Ammon's horn (tissue), 1 donor: Measurements from ENCODE around the gene CCDC134.

Source experiments
- DNase-seq: peaks from one replicate; pipeline ENCODE4 v3.0.0-alpha.2; 2016; ENCODE audit warnings: low spot score

The CCDC134 gene

DNA sequence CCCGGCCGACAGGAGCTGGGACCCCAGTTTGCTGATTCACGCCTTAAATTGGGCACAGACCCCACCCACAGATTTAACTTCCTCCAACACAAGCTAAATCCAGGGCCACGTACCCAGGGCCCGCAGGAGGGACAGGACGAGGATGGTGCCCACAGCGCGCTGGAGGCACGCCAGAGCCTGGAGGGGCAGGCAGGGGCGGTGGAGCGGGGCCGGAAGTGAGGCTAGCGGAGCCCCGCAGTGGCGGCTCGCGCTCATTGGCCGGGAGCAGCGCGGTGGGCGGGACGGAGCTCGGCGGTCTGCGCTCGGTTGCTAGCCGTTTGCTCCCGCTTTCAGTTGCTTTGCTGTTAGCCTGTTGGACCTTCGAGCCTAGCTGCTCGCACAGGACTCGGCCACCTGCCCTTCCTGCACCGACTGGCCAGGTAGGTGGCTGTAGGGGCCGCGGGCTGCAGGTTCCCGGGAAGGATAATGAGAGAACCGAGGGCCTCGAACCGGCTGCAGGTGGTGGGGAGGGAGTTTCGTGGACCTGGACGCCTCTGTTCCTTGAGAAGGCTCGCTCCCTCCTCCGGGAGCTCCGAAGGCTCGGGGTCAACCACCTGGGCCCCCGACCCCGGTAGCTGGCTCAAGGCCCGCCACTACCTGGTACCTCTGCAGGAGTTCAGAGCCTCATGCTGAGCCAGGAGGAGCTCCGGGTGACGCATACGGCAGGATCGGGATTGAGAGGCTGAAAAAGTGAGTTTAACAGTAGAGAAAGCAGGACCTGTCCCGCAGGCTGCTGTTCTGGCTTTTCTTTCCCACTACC lies at the start of gene CCDC134:
Gene CCDC134 (plus strand): TSS at position 332 of the 799 bp plus-strand sequence. CDS start 8,212 bp downstream, outside the sequence.
- peak; percentile 95 for DNase-seq

DNA sequence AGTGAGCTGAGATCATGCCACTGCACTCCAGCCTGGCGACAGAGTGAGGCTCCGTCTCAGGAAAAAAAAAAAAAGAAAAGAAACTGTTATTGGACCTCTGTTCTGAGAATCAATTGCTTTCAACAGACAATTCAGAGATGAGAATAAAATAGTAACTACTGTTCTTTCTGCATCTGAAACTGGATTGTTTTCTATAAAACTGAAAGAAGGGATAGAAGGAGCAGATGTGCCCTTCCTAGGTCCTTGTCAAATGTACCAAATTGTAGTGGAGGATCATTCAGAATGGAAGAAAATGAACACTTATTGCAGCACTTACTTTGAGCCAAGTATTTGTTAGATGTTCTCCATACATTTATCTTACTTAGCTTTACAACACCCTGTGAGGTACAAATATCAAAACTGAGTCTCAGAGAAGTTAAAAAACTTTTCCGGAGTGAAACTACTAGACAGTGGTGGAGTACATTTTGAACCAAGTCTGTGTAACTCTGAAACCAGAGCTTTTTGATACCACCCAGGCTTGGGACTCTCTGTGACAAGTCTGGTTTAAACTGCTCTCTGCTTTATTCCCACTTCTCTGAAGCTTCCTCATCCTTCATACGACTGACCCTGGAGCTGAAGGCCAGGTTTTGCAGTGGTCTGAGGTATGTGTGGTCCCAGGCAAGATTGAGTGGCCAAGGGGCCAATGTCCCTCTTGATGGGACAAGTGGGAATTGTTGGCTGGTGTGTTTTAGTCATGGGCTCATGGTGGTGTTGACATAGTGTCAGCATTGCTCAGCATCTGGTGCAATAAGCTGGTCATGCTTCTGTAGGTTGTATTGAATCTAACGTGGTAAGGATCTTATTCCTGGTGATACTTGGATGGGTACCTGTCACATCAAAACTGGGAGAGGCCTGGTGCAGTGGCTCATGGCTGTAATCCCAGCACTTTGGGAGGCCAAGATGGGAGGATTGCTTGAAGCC lies 48.2 kb upstream of the CCDC134 start:
- no peak for DNase-seq

DNA sequence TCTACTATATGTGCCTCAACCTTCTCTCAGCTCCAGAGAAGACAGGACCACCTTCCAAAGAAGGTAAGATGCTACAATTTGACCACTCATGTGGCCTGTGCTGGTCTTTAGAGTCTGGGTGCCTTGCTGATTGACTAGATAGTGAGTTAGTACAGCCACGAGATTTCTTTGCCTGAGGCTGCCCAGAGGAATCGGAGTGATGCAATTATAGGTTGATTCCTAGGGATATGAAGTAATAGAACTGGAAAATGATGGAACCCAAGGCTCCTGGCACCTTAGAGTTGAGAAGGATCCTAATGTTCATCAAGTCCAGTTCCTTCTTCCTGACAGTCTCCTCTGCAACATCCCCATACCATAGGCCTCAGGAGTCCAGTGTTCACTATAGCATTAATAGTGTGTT lies 46.5 kb upstream of the CCDC134 start:
- DNase-seq = no peak

DNA sequence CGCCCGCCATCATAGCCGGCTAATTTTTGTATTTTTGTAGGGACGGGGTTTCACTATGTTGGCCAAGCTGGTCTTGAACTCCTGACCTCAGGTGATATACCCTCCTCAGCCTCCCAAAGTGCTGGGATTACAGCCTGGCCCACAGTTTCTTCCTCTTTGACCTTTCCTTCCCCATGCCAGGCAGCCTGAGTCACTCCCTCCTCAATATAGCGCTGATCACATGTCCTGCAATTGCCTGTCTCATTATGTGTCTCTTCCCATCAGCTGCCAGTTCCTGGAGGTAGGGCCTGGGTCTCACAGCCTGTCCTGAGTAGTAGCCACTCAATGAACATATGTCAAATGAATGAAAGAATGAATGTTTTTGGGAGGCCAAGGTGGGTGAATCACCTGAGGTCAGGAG lies 43.0 kb upstream of the CCDC134 start:
- DNase-seq = no peak

DNA sequence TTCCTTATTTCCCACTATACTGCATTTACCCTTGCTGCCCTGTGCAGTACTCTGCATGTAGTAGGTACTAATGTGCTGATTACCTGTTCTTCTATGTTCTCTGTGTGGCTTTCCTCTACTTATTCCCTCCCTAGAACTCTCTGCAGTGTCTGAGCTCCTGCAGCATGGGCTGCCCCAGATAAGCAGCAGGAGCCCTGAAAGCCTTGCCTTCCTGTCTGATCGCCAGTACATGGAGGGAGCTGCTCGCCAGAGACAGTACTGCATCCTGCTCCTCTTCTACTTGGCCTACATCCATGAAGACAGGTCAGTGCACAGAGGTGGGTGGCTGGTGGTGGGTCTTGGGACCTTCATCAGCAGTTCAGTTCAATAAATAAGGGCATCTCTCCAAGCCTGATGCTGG lies 42.2 kb upstream of the CCDC134 start:
- DNase-seq = no peak

DNA sequence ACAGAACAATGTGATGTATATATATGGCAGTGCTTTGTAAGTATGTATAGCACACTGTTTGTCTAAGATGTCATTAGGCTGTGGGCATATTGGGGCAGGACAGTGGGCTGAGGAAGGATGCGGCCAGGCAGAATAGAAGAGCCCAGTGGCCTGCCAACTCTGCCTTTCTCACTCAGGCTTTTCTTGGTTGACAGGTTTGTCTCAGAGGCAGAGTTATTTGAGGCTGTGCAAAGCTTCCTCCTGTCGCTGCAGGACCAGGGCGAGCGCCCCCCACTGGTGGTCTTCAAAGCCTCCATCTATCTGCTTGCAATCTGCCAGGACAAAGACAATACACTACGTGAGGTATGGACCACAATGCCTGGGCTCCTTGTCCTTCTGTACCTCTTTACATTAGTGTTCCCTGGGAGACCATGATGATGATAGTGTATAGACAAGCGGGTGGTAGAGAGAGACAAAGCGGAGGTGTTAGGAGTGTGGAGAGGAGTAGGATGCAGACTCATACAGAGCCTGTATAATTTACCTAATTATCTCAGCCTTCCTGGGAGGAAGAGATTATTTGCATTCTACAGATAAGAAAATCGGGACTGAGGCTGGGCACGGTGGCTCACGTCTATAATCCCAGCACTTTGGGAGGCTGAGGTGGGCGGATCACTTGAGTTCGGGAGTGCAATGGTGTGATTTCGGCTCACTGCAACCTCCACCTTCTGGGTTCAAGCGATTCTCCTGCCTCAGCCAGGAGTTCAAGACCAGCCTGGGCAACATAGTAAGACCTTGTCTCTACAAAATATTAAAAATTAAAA lies 37.3 kb upstream of the CCDC134 start:
- no peak for DNase-seq

DNA sequence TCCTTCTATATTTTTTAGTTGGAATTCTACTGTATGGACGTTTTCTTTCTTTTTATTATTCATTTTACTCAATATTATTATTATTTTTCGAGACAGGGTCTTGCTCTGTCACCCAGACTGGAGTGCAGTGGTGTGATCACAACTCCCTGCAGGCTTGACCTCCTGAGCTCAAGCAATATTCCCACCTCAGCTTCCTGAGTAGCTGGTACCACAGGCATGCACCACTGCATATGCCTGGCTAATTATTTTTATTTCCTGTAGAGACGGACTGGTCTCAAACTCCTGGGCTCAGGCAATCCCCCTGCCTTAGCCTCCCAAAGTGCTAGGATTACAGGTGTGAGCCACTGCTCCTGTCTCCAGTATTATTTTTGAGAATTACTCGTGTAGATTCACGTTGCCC lies 34.0 kb upstream of the CCDC134 start:
- DNase-seq = no peak

GRCh38 chr22:41768430-41768829 lies 32.0 kb upstream of the CCDC134 start:
- DNase-seq = no peak

- no peak for DNase-seq
These were observed 29.6 kb upstream of the CCDC134 start for GRCh38 chr22:41770715-41771468.

GRCh38 chr22:41772198-41772597 lies 28.3 kb upstream of the CCDC134 start:
- DNase-seq = no peak

GRCh38 chr22:41772645-41773044 lies 27.8 kb upstream of the CCDC134 start:
- no peak for DNase-seq

GRCh38 chr22:41775338-41775737 lies 25.1 kb upstream of the CCDC134 start:
- DNase-seq = no peak

DNA sequence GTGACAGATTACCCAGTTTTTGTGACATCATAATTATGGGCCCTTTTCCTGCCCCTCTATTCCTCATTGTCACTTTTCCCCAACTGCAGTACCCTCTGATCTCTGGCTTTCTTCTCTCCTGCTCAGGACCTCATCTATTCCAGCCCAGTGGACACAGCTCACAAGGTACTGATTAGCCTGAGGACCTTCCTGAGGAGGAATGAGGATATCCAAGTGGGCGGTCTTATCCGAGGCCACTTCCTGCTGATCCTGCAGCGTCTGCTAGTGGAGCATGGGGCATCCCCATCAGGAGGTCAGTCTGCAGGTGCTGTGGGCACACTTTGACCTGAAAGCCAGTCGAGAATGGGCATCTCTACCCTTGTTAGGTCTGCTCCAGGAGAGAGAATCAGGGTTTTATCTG lies 24.5 kb upstream of the CCDC134 start:
- no peak for DNase-seq

DNA sequence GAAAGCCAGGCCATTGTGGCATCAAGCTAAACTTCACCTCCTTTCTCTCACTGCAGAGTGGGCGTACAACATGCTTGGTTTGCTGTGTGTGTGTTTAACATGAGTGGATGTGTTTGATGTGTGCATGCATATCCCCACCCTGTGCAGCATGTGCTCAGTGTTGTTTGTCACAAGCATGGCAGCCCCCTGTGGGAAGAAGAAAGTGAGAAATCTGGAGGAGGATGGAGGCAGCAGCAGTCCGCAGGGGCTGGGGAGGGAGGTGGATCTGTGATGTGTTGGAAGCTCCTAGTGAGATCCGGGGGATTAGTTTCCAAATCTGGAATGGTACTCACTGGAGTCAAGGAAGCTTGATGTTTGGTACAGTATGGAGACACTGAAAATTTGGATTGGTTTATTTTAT lies 24.1 kb upstream of the CCDC134 start:
- no peak for DNase-seq

GRCh38 chr22:41777749-41778425 lies 22.6 kb upstream of the CCDC134 start:
- no peak for DNase-seq

GRCh38 chr22:41779929-41780505 lies 20.5 kb upstream of the CCDC134 start:
- no peak for DNase-seq

DNA sequence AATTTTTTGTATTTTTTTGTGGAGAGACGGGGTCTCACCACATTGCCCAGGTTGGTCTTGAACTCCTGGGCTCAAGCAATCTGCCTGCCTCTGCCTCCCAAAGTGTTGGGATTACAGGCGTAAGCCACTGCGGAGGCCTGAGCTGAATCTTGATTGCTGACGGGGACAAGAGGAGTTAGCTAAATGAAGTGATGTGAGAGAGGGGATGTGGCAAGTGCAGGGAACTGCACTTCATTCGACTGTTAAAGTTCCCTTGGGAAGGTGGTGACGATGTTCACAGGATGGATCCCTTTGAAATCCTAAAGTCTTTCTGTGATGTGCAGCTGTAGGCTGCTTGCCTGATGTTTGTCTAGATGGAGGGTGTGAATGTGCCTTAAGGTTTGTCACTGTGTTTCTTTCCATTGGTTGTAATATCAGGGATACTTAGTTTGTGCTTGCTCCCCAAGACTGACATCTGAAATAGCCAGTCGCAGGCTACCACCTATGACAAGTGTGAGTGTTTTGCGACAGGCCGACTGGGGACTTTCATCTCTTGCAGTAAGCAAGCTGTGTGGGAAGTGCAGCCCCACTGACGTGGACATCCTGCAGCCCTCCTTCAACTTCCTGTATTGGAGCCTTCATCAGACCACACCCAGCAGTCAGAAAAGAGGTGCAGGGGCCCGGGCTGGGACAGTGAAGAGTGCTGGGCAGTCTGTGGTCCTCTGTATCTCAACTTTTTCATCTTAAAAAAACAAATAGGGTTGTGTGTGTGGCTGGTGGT lies 19.6 kb upstream of the CCDC134 start:
- peak; percentile 39 for DNase-seq

DNA sequence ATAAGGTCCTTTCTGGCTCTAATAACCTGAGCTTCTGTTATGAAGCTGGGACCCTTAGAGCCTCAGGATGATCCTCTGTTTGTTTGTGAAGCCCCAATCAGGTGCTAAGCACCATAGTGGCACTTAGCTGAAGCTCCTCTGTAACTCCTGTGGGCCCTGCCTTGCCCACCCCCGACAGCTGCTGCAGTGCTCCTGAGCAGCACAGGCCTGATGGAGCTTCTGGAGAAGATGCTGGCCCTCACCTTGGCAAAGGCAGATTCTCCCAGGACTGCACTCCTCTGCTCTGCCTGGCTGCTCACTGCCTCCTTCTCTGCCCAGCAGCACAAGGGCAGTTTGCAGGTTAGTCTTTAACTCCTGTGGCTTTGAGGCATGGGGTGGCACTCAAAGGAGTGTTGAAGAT lies 19.0 kb upstream of the CCDC134 start:
- DNase-seq = no peak

DNA sequence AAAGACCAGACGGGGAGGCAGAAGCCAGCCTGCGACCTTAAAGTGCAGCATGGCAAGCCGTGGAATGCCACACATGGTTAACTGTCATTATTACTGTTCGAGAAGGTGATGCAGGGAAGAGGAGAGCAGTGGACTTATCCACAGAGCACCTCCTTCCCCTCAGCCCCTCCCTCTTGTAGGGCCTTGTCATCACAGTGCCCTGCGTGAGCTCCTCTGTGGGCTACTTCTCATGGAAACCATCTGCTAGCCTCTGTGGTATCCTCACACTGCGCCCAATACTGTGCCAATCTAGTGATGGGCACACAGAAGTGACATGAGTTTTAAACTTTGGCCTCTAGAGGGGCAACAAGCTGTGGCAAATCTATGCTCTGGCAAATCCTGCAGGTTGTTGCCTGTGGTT lies 18.2 kb upstream of the CCDC134 start:
- no peak for DNase-seq

GRCh38 chr22:41782751-41783150 lies 17.7 kb upstream of the CCDC134 start:
- DNase-seq = no peak
